ENCODE data around the gene CD302.
A peak's percentile ranks its signal among the peaks of the same experiment; 100 is the strongest.
"Not testable (repeated sequence)": the region's sequence is repeated elsewhere in the genome, so short reads cannot be mapped to it uniquely, and the experiment has no call there.

CD302 gene

GRCh38 chr2:159786938-159787337 is 11.1 kb downstream of the CD302 start:
- no peak overlapping the region for H3K4me3 ChIP-seq (replicated peaks; ENCODE audit: low read depth, low read length)
- TF ChIP-seq CTCF (IDR thresholded peaks at IDR 0.05; ENCODE audit: low read length, missing control alignments), result no peak
- DNase-seq (ENCODE audit: low read depth), result no peak

GRCh38 chr2:159785195-159785594 is 12.8 kb downstream of the CD302 start:
- H3K4me3 ChIP-seq (replicated peaks; ENCODE audit: low read depth, low read length), result no peak overlapping the region
- no peak for DNase-seq (ENCODE audit: low read depth)
- no peak for TF ChIP-seq CTCF (IDR thresholded peaks at IDR 0.05; ENCODE audit: low read length, missing control alignments)

GRCh38 chr2:159784744-159785143 is 13.3 kb downstream of the CD302 start:
- not testable (repeated sequence) for DNase-seq (ENCODE audit: low read depth); H3K4me3 ChIP-seq (replicated peaks; ENCODE audit: low read depth, low read length)

GRCh38 chr2:159783556-159783955 is 14.5 kb downstream of the CD302 start:
- DNase-seq (ENCODE audit: low read depth), result no peak
- H3K4me3 ChIP-seq (replicated peaks; ENCODE audit: low read depth, low read length), result no peak overlapping the region
- no peak for TF ChIP-seq CTCF (IDR thresholded peaks at IDR 0.05; ENCODE audit: low read length, missing control alignments)

- peak; percentile 30 for TF ChIP-seq CTCF (IDR thresholded peaks at IDR 0.05; ENCODE audit: low read length, missing control alignments)
- DNase-seq (ENCODE audit: low read depth), result no peak
- no peak overlapping the region for H3K4me3 ChIP-seq (replicated peaks; ENCODE audit: low read depth, low read length)
Observed at GRCh38 chr2:159776321-159776720, 21.7 kb downstream of the CD302 start.

- TF ChIP-seq CTCF (IDR thresholded peaks at IDR 0.05; ENCODE audit: low read length, missing control alignments), result no peak
- H3K4me3 ChIP-seq (replicated peaks; ENCODE audit: low read depth, low read length), result no peak overlapping the region
- DNase-seq (ENCODE audit: low read depth), result peak; percentile 49
Observed at GRCh38 chr2:159775021-159775420, 23.0 kb downstream of the CD302 start.

- no peak for TF ChIP-seq CTCF (IDR thresholded peaks at IDR 0.05; ENCODE audit: low read length, missing control alignments)
- H3K4me3 ChIP-seq (replicated peaks; ENCODE audit: low read depth, low read length), result no peak overlapping the region
- DNase-seq (ENCODE audit: low read depth), result no peak
Observed at GRCh38 chr2:159774370-159774990, 23.5 kb downstream of the CD302 start.
